SK-N-SH treated with all-trans-retinoic acid at 6 μM for 48 hours (cell line): ENCODE measurements around the gene KCNK5.

ENCODE experiments used
- ESRRG ChIP-seq: fragments of 250-450 bp; sonication (Bioruptor Pico); IDR thresholded peaks from 2 replicates; pipeline ENCODE4 v1.6.1; 2021; ENCODE audit warnings: mild to moderate bottlenecking
- OSR1 ChIP-seq: fragments of 250-450 bp; sonication (Bioruptor Pico); IDR thresholded peaks from 2 replicates; pipeline ENCODE4 v1.8.0; 2022; ENCODE audit warnings: moderate library complexity, mild to moderate bottlenecking, inconsistent platforms

DNA sequence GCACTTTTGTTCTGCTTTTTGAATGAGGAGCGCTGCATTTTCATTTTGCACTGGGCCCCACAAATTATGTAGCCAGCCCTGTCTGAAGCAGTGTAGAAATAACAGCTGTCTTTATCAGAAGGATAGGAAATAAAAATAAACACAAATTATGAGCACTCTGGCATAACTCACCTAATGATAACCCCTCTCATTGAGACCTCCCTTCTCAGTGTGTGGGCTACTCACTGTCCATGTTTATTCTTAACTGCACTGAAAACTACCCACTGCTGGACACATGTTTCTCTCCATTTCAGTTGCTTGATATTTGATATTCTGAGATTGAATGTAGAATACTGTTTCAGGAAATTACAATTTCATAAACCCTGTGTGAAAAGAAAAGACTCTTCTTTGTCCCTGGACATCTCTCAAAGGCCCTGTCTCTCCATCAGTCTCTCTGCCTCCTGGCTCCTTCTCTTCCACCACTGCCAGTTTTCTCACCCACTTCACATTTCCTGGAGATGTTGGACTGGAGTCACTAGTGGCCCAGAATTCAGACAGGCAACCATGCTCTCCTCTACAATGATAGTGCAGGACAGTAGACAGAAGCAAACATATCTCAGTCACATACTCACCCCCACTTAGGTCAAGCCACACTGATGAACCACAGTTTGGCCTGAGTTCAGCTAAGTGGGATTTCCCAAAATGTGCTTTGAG, 84.6 kb downstream of the KCNK5 start:
- TF ChIP-seq OSR1 (CRISPR knock-in tag) (no peak), ESRRG (no peak)
